A549 (cell line): ENCODE results near the gene AGPAT2. TPM values are rescaled to one million over a fixed set of nuclear protein-coding genes. Genes with fewer than 3 reads are reported as not detected.

Experiments
- ATAC-seq, 2 experiments: fragments of 200-7000 bp in 1 of 2; fragments of >200 bp in 1 of 2; cut with Nextera tagmentation in 1 of 2; cut with Tn5 transposase in 1 of 2; 3 replicates each; pipeline versions ENCODE4 v1.8.0 to v1.9.1; 2018 to 2020; ENCODE audit warnings: mild to moderate bottlenecking in 1 of 2, moderate library complexity in 1 of 2
- CTCF ChIA-PET: fragments of 300-600 bp; sonication (Branson Sonifier 250); formaldehyde crosslinking; extraction: SDS; loops from one replicate; lab custom pipeline; 2021; ENCODE audit warnings: antibody characterized with exemption, inconsistent platforms; lab: Yijun Ruan, JAX
- POLR2A ChIA-PET: fragments of 350-600 bp; formaldehyde crosslinking; extraction: SDS; loops from one replicate; lab custom pipeline; 2021; ENCODE audit warnings: antibody characterized with exemption, inconsistent platforms; lab: Yijun Ruan, JAX
- DNase-seq, 2 experiments: peaks; one replicate each; pipeline versions ENCODE4 v3.0.0 to v3.0.0-alpha.2; 2011 to 2016; ENCODE audit warnings: low read depth in 1 of 2, low spot score in 1 of 2
- FAIRE-seq: peaks from 2 replicates; lab custom pipeline; 2011; peaks lifted over from hg19 to GRCh38; lab: Jason Lieb, UNC
- H3K27ac ChIP-seq, 2 experiments: fragments of >200 bp; sonication (Bioruptor Twin); formaldehyde crosslinking; 3 replicates each; pipeline ENCODE4 v1.5.1; 2016 to 2017
- H3K4me1 ChIP-seq: fragments of >200 bp; sonication (Bioruptor Twin); formaldehyde crosslinking; 3 replicates; pipeline ENCODE4 v1.6.1; 2016
- H3K4me2 ChIP-seq: fragments of >200 bp; sonication (Bioruptor Twin); formaldehyde crosslinking; 3 replicates; pipeline ENCODE4 v1.6.1; 2016
- H3K4me3 ChIP-seq: fragments of >200 bp; sonication (Bioruptor Twin); formaldehyde crosslinking; 3 replicates; pipeline ENCODE4 v1.5.1; 2016
- H3K9me3 ChIP-seq: fragments of >200 bp; sonication (Bioruptor Twin); formaldehyde crosslinking; 3 replicates; pipeline ENCODE4 v1.6.1; 2016
- ATOH8 ChIP-seq: fragments of 250-450 bp; sonication (Bioruptor Pico); IDR thresholded peaks from 2 replicates; pipeline ENCODE4 v1.5.0; 2020; ENCODE audit warnings: low read depth, mild to moderate bottlenecking, moderate library complexity
- BCL3 ChIP-seq: fragments of >200 bp; sonication (Bioruptor Twin); formaldehyde crosslinking; IDR thresholded peaks from 3 replicates; pipeline ENCODE4 v1.6.1; 2016
- BHLHE40 ChIP-seq: IDR thresholded peaks from 2 replicates; pipeline ENCODE4 v1.6.1; 2012; ENCODE audit warnings: low read depth, low read length, inconsistent platforms
- CBX8 ChIP-seq: fragments of 200-600 bp; sonication (generic); IDR thresholded peaks from 2 replicates; pipeline ENCODE4 v1.6.1; 2016
- CEBPB ChIP-seq, 2 experiments: fragments of >200 bp in 1 of 2; sonication (Bioruptor Twin) in 1 of 2; formaldehyde crosslinking in 1 of 2; IDR thresholded peaks; 2 replicates each; pipeline ENCODE4 v1.6.1; 2012 to 2016
- CHD4 ChIP-seq: fragments of 200-600 bp; sonication (generic); IDR thresholded peaks from 2 replicates; pipeline ENCODE4 v1.6.1; 2016; ENCODE audit warnings: antibody characterized with exemption, mild to moderate bottlenecking, borderline replicate concordance
- CTCF ChIP-seq: fragments of >200 bp; sonication (Bioruptor Twin); formaldehyde crosslinking; IDR thresholded peaks from 3 replicates; pipeline ENCODE4 v1.5.1; 2016
- E2F6 ChIP-seq: IDR thresholded peaks from 2 replicates; pipeline ENCODE4 v1.6.1; 2012; ENCODE audit warnings: low read depth, borderline replicate concordance
- FOSL2 ChIP-seq, 2 experiments: fragments of 450-650 bp in 1 of 2; fragments of >200 bp in 1 of 2; sonication (Bioruptor Twin) in 1 of 2; formaldehyde crosslinking; IDR thresholded peaks; 2 replicates each; pipeline versions ENCODE4 v1.5.0 to v1.6.1; 2016 to 2020; ENCODE audit warnings: mild to moderate bottlenecking in 1 of 2, moderate library complexity in 1 of 2
- FOXS1 ChIP-seq: fragments of 250-450 bp; sonication (Bioruptor Pico); IDR thresholded peaks from 2 replicates; pipeline ENCODE4 v1.5.0; 2020; ENCODE audit warnings: mild to moderate bottlenecking, moderate library complexity
- HMGXB4 ChIP-seq: fragments of 250-450 bp; sonication (Bioruptor Pico); IDR thresholded peaks from 2 replicates; pipeline ENCODE4 v1.5.0; 2021; ENCODE audit warnings: mild to moderate bottlenecking, moderate library complexity, borderline replicate concordance
- HOXA7 ChIP-seq: fragments of 250-450 bp; sonication (Bioruptor Pico); IDR thresholded peaks from 2 replicates; pipeline ENCODE4 v1.5.0; 2020; ENCODE audit warnings: mild to moderate bottlenecking, moderate library complexity
- HOXB13 ChIP-seq: fragments of 250-450 bp; sonication (Bioruptor Pico); IDR thresholded peaks from 2 replicates; pipeline ENCODE4 v1.5.0; 2020; ENCODE audit warnings: low read depth, mild to moderate bottlenecking, moderate library complexity
- HOXB5 ChIP-seq: fragments of 250-450 bp; sonication (Bioruptor Pico); IDR thresholded peaks from 2 replicates; pipeline ENCODE4 v1.5.0; 2020; ENCODE audit warnings: mild to moderate bottlenecking, moderate library complexity
- JUN ChIP-seq, 2 experiments: fragments of >200 bp; sonication (Bioruptor Twin); formaldehyde crosslinking; IDR thresholded peaks; 2 replicates in 1 of 2; 3 replicates in 1 of 2; pipeline ENCODE4 v1.6.1; 2016 to 2017
- JUNB ChIP-seq: fragments of >200 bp; sonication (Bioruptor Twin); formaldehyde crosslinking; IDR thresholded peaks from 2 replicates; pipeline ENCODE4 v1.6.1; 2016
- KDM5A ChIP-seq: fragments of 200-600 bp; sonication (generic); IDR thresholded peaks from 2 replicates; pipeline ENCODE4 v1.6.1; 2016; ENCODE audit warnings: antibody characterized with exemption, mild to moderate bottlenecking
- MAZ ChIP-seq: fragments of 150-350 bp; IDR thresholded peaks from 2 replicates; pipeline ENCODE4 v1.6.1; 2014; ENCODE audit warnings: antibody characterized with exemption, low read depth, low read length, borderline replicate concordance
- MYC ChIP-seq: IDR thresholded peaks from 2 replicates; pipeline ENCODE4 v1.6.1; 2012; ENCODE audit warnings: mild to moderate bottlenecking, inconsistent platforms, low read length, improper control_type of control experiment, borderline replicate concordance
- NPAS2 ChIP-seq: fragments of 250-450 bp; sonication (Bioruptor Pico); IDR thresholded peaks from 2 replicates; pipeline ENCODE4 v1.8.0; 2022; ENCODE audit warnings: mild to moderate bottlenecking, moderate library complexity, borderline replicate concordance
- NR3C1 ChIP-seq: fragments of >200 bp; sonication (Bioruptor Twin); formaldehyde crosslinking; IDR thresholded peaks from 3 replicates; pipeline ENCODE4 v1.6.1; 2017
- PBX3 ChIP-seq: IDR thresholded peaks from 2 replicates; pipeline ENCODE4 v1.6.1; 2012
- POLR2A ChIP-seq: IDR thresholded peaks from 2 replicates; pipeline ENCODE4 v1.6.1; 2012; ENCODE audit warnings: mild to moderate bottlenecking, low read length
- RAD21 ChIP-seq, 2 experiments: fragments of >200 bp in 1 of 2; sonication (Bioruptor Twin) in 1 of 2; formaldehyde crosslinking in 1 of 2; IDR thresholded peaks in 1 of 2; conservative IDR thresholded peaks in 1 of 2; 2 replicates in 1 of 2; 3 replicates in 1 of 2; pipeline ENCODE4 v1.6.1; 2012 to 2018; ENCODE audit warnings: inconsistent platforms in 1 of 2
- RARB ChIP-seq: fragments of 250-450 bp; sonication (Bioruptor Pico); IDR thresholded peaks from 2 replicates; pipeline ENCODE4 v1.8.0; 2021; ENCODE audit warnings: mild to moderate bottlenecking, moderate library complexity
- SMC3 ChIP-seq: fragments of >200 bp; sonication (Bioruptor Twin); formaldehyde crosslinking; IDR thresholded peaks from 3 replicates; pipeline ENCODE4 v1.6.1; 2018; ENCODE audit warnings: inconsistent platforms
- SREBF2 ChIP-seq: fragments of 450-650 bp; IDR thresholded peaks from 2 replicates; pipeline ENCODE4 v1.6.1; 2014; ENCODE audit warnings: mild to moderate bottlenecking, moderate library complexity
- TFCP2L1 ChIP-seq: fragments of 250-450 bp; sonication (Bioruptor Pico); IDR thresholded peaks from 2 replicates; pipeline ENCODE4 v1.5.0; 2021; ENCODE audit warnings: mild to moderate bottlenecking
- TP53 ChIP-seq: fragments of 250-450 bp; sonication (Bioruptor Pico); IDR thresholded peaks from 2 replicates; pipeline ENCODE4 v1.5.0; 2021; ENCODE audit warnings: mild to moderate bottlenecking, moderate library complexity
- WGBS: methylation state at CpG from one replicate; pipeline ENCODE4 v1.1.6; 2017; ENCODE audit errors: missing lambda C conversion rate; 5-methylcytosine and 5-hydroxymethylcytosine counted together
- polyA plus RNA-seq, 4 experiments: library from polyadenylated mRNA; depleted of rRNA in 3 of 4; stranded (reverse); fragments of >200 nt; fragmentation: RNase III in 1 of 4; extraction: RNeasy Plus Mini Kit Qiagen cat#74134 plus additional on column Dnase treatment in 1 of 4; gene quantifications; 2 replicates in 3 of 4; 3 replicates in 1 of 4; pipeline ENCODE4 v1.2.3, GENCODE V29; 2011 to 2017
- TF ChIP-seq, protein P1 (sequence below): IDR thresholded peaks from 2 replicates; pipeline ENCODE4 v1.6.1; 2012
- TF ChIP-seq, protein P2 (sequence below): fragments of 450-650 bp; IDR thresholded peaks from 2 replicates; pipeline ENCODE4 v1.6.1; 2014; ENCODE audit warnings: antibody characterized with exemption

Gene AGPAT2
- polyA plus RNA-seq, 2 of the 4 experiments (the other 2 are of a cell fraction): 32.3 to 49.5 TPM

DNA sequence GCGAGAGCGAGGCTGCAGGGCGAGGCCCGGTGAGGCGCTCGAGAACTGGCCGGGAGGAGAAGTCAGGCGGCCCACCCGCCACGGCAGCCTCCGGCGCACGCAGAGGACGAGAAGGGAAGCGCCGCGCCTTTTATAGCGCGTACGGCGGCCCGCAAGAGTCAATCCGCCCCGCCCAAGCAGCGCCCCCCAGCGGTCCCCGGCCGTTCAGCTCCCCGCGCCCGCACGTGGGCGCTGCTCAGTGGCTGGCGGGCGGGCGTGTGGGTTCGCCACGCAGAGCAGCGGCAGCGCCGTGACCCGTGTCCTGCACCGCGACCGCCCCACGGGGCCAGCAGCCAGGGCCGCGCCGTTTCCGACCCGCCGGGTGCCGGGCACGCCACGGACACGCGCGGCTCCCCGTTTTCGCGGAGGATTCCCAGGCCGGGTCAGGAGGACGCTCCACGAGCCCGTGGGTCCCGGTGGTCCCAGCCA lies 40.9 kb upstream of the AGPAT2 start:
- H3K4me3 ChIP-seq: peak overlapping the region; percentile 91
- ATAC-seq (peak; percentile 61 to 70), DNase-seq (peak; percentile 81 to 91), FAIRE-seq (no peak)
- POLR2A ChIA-PET: interaction anchor here (0.5 to 2.7 kb wide), 25 partner anchors 8 to 365 kb away, joined by 3 to 30 read pairs (median 4); partner anchors contain the start of genes AJM1, DIPK1B, LCN10 and RABL6
- CTCF ChIA-PET: interaction anchor here (0.7 to 6.0 kb wide), 30 partner anchors 9 to 327 kb away, joined by 3 to 50 read pairs (median 6); partner anchors contain the start of genes DIPK1B, LCN10, LCN15 and LCN6
- no peaks in the 10 kb centered on the region for H3K9me3 ChIP-seq
- H3K27ac ChIP-seq: peak overlapping the region; percentile 99 to 100
- peaks cover 41% of the 10 kb centered on the region for H3K4me1 ChIP-seq
- H3K4me2 ChIP-seq: peak overlapping the region; percentile 97
- WGBS: 0% methylated on average over 2 of the region's 66 CpGs
- TF ChIP-seq MAZ: peak; percentile 68
- no peak for TF ChIP-seq HOXA7 (CRISPR knock-in tag)
- TF ChIP-seq HMGXB4: peak; percentile 33; the same call in 1 of the 2 replicates
- TF ChIP-seq CBX8: no peak
- peak; percentile 100 for TF ChIP-seq BCL3
- no peak for TF ChIP-seq JUNB
- TF ChIP-seq SREBF2: no peak
- peak; percentile 88 for TF ChIP-seq TP53 (CRISPR knock-in tag)
- peak; percentile 99 for TF ChIP-seq POLR2A
- TF ChIP-seq, protein P1, sequence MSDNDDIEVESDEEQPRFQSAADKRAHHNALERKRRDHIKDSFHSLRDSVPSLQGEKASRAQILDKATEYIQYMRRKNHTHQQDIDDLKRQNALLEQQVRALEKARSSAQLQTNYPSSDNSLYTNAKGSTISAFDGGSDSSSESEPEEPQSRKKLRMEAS: peak; percentile 99
- peak; percentile 19; the same call in 2 of the 3 replicates for TF ChIP-seq SMC3
- no peak for TF ChIP-seq FOXS1
- no peak for TF ChIP-seq CHD4
- 0 out of 5 replicates have a peak, but pooled peaks of 1 of the 2 experiments have one; percentile 19 for TF ChIP-seq RAD21 (conservative IDR thresholded peaks at IDR 0.05 in 1 of 2, IDR thresholded peaks at IDR 0.05 in 1 of 2)
- peak; percentile 93 for TF ChIP-seq TFCP2L1 (CRISPR knock-in tag)
- TF ChIP-seq, protein P2, sequence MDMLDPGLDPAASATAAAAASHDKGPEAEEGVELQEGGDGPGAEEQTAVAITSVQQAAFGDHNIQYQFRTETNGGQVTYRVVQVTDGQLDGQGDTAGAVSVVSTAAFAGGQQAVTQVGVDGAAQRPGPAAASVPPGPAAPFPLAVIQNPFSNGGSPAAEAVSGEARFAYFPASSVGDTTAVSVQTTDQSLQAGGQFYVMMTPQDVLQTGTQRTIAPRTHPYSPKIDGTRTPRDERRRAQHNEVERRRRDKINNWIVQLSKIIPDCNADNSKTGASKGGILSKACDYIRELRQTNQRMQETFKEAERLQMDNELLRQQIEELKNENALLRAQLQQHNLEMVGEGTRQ: 0 out of 2 replicates have a peak, but pooled peaks have one; percentile 23
- TF ChIP-seq HOXB5 (CRISPR knock-in tag): peak; percentile 84
- no peak for TF ChIP-seq FOSL2 (IDR thresholded peaks at IDR 0.05)
- peak; percentile 58 for TF ChIP-seq FOSL2 (CRISPR knock-in tag; IDR thresholded peaks at IDR 0.05)
- peak; percentile 94 to 99 for TF ChIP-seq JUN (IDR thresholded peaks at IDR 0.05)
- TF ChIP-seq NPAS2 (CRISPR knock-in tag): peak; percentile 88
- TF ChIP-seq NR3C1: no peak
- TF ChIP-seq CTCF: peak; percentile 90
- TF ChIP-seq E2F6: peak; percentile 53
- peak; percentile 59; the same call in 1 of the 2 replicates for TF ChIP-seq ATOH8 (CRISPR knock-in tag)
- TF ChIP-seq MYC: peak; percentile 100
- peak in 1 of 2 experiments; percentile 18; a peak in 1 of 4 replicates for TF ChIP-seq CEBPB (IDR thresholded peaks at IDR 0.05)
- peak; percentile 80 for TF ChIP-seq PBX3
- TF ChIP-seq BHLHE40: peak; percentile 38
- no peak for TF ChIP-seq RARB (CRISPR knock-in tag)
- no peak; the same call in 1 of the 2 replicates for TF ChIP-seq HOXB13 (CRISPR knock-in tag)
- no peak for TF ChIP-seq KDM5A
